Activated CD4-positive, alpha-beta T cell treated with anti-CD3 and anti-CD28 coated beads for 4 hours (primary cell): ENCODE results near the gene WSB1.

ENCODE experiments used
- DNase-seq, 2 donors: peaks; one replicate each; pipeline ENCODE4 v3.0.0-alpha.2; 2020

WSB1 gene

GRCh38 chr17:27362909-27363308 lies 69.0 kb downstream of the WSB1 start:
- DNase-seq, result no peak

DNA sequence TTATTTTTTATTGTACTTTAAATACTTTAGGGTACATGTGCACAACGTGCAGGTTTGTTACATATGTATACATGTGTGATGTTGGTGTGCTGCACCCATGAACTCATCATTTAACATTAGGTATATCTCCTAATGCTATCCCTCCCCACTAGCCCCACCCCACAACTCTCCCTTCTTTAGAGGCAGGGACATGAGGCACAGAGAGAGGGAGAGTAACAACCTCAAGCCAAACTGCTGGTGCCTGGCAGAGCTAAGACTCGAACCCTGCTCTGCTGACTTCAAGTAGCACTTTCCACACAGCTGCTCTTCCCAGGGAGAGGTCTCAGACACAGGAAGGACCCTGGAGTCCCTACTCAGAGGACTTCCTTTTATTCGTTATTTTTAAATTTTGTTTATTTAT lies 69.4 kb downstream of the WSB1 start:
- DNase-seq, result no peak
